MG63 (cell line): Measurements from ENCODE around the gene ACP4. TPM values are rescaled to one million over a fixed set of nuclear protein-coding genes. Genes with fewer than 3 reads are reported as not detected.
"Not testable (repeated sequence)": the region's sequence is repeated elsewhere in the genome, so short reads cannot be mapped to it uniquely, and the experiment has no call there.

Source experiments
- DNase-seq: peaks from one replicate; pipeline ENCODE4 v3.0.0-alpha.2; 2020
- H3K27me3 ChIP-seq: fragments of 250-450 bp; sonication (Bioruptor Pico); 2 replicates; pipeline ENCODE4 v1.5.1; 2020; ENCODE audit warnings: mild to moderate bottlenecking, moderate library complexity
- H3K36me3 ChIP-seq: fragments of 250-450 bp; sonication (Bioruptor Pico); 2 replicates; pipeline ENCODE4 v1.5.1; 2020; ENCODE audit warnings: mild to moderate bottlenecking, moderate library complexity
- H3K4me3 ChIP-seq: fragments of 250-450 bp; sonication (Bioruptor Pico); 2 replicates; pipeline ENCODE4 v1.5.1; 2020; ENCODE audit warnings: mild to moderate bottlenecking, moderate library complexity
- H3K9me3 ChIP-seq: fragments of 250-450 bp; sonication (Bioruptor Pico); 2 replicates; pipeline ENCODE4 v1.5.1; 2020; ENCODE audit warnings: mild to moderate bottlenecking, moderate library complexity
- total RNA-seq: library from RNA; depleted of rRNA; stranded (reverse); fragments of >200 nt; shearing (Covaris generic); gene quantifications from 2 replicates; pipeline ENCODE4 v1.2.3, GENCODE V29; 2014; ENCODE audit warnings: low replicate concordance; rRNA removed

Gene ACP4, protein sequence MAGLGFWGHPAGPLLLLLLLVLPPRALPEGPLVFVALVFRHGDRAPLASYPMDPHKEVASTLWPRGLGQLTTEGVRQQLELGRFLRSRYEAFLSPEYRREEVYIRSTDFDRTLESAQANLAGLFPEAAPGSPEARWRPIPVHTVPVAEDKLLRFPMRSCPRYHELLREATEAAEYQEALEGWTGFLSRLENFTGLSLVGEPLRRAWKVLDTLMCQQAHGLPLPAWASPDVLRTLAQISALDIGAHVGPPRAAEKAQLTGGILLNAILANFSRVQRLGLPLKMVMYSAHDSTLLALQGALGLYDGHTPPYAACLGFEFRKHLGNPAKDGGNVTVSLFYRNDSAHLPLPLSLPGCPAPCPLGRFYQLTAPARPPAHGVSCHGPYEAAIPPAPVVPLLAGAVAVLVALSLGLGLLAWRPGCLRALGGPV
- not detected in 2 replicates for total RNA-seq

DNA sequence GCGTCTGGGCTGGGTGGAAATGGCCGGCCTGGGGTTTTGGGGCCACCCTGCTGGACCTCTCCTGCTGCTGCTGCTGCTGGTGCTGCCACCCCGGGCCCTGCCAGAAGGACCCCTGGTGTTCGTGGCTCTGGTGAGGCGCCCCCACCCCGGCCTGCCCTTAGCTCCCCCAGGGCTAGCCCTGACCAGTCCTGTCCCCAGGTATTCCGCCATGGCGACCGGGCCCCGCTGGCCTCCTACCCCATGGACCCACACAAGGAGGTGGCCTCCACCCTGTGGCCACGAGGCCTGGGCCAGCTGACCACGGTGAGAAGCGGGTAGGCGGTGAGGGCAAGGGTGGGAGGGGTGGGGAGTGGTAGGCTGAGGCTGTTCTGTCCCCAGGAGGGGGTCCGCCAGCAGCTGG lies at the start of gene ACP4:
ACP4 (plus strand) TSS at position 20 of the 400 bp plus-strand sequence; CDS start at position 20, 0 bp downstream.
- no peak for DNase-seq
- Histone ChIP-seq H3K27me3 (no peaks in the 10 kb centered on the region), H3K36me3 (peaks cover 2% of the 10 kb centered on the region; the same call in 1 of the 2 replicates), H3K9me3 (no peaks in the 10 kb centered on the region), H3K4me3 (no peak within 1 kb of the TSS)

DNA sequence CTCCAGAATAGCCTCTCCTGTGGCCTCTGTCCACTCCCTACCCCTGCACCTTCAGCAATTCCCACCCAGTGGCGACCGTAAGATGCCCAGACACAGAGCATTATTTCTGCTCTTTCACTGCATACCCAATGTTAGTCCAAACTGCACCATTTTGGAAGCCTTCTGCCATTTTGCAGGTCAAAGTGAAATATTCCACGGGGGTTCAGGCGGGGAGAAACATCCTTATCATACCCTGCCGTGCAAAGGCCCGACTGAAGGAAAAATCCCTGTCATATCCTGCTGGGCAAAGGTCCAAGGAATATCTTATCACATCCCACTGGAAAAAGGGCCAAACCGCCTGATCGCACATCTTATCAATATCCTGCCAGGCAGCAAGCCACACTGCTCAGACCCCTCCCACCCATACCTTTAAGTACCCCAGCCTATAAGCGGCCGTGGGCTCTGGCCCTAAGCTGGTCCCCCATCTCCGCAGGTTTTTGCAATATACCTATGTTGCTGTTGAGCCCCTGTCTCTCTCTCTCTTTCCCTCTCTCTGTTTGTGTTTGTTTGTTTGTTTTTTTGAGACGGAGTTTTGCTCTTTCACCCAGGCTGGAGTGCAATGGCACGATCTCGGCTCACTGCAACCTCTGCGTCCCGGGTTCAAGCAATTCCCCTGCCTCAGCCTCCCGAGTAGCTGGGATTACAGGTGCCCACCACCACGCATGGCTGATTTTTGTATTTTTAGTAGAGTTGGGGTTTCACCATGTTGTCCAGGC lies 48.9 kb upstream of the ACP4 start:
- H3K9me3 ChIP-seq = no peaks in the 10 kb centered on the region
- peaks cover 56% of the 10 kb centered on the region for H3K27me3 ChIP-seq
- DNase-seq = no peak
- H3K36me3 ChIP-seq = no peaks in the 10 kb centered on the region
- H3K4me3 ChIP-seq = no peak overlapping the region

DNA sequence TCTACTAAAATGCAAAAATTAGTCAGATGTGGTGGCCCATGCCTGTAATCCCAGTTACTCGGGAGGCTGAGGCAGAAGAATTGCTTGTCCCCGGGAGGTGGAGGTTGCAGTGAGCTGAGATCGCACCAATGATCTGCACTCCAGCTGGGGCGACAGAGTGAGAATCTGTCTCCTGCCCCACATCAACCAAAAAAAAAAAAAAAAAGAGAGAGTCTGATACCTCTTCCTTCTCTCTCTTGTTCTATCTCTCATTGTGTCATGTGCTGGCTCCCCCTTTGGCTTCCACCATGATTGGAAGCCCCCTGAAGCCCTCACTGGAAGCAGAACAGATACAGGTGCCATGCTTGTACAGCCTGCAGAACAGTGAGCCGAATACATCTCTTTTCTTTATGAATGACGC lies 46.7 kb upstream of the ACP4 start:
- Histone ChIP-seq H3K36me3 (no peaks in the 10 kb centered on the region), H3K9me3 (no peaks in the 10 kb centered on the region), H3K27me3 (peaks cover 40% of the 10 kb centered on the region), H3K4me3 (no peak overlapping the region)
- DNase-seq = no peak

DNA sequence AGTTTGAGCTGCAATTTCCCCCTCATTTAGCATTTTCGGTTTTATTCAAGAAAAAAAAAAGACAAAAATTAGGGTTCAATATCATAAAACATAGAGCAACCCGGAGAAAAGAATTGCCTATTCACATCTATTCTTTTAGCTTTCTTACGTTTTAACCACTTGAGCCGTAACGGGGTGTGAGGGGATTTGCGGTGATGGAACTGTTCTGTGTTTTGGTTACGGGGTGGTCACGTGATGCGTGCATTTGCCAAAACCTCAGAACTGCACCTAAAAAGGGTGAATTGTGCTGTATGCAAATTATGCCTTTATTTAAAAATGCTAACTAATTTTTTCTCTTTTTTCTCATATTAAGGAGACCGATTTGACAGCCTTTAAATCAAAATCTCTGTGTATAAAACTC lies 45.0 kb upstream of the ACP4 start:
- Histone ChIP-seq H3K9me3 (no peaks in the 10 kb centered on the region), H3K36me3 (no peaks in the 10 kb centered on the region), H3K4me3 (no peak overlapping the region), H3K27me3 (peaks cover 23% of the 10 kb centered on the region)
- DNase-seq = no peak

DNA sequence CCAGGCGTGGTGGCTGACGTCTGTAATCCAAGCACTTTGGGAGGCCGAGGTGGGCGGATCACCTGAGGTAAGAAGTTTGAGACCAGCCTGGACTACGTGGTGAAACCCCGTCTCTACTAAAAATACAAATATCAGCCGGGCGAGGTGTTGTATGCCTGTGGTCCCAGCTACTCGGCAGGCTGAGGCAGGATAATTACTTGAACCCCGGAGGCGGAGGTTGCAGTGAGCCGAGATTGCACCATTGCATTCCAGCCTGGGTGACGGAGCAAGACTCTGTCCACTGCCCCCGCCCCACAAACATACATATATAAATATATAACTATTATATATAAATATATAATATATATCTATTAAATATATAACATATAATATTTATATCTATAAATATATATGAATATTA lies 43.1 kb upstream of the ACP4 start:
- DNase-seq, H3K4me3 ChIP-seq, H3K9me3 ChIP-seq, H3K36me3 ChIP-seq: not testable (repeated sequence)
- H3K27me3 ChIP-seq = peaks cover 22% of the 10 kb centered on the region

DNA sequence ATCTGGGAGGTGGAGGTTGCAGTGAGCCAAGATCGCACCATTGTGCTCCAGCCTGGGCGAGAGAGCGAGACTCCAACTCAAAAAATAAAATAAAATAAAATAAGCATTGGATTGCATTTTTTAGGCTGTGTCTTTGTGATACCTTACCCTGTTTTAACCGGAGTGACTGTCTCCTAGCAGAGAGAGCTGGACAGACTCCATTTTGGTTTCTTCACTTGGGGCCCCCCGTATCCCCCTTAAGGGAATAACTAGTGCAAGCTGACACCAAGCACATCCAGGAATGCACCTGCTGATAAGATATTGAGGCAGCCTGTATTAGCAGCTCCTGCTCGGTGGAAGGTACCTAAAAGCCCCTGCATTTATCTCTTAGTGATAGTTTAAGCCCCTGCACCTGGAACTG lies 40.7 kb upstream of the ACP4 start:
- Histone ChIP-seq H3K4me3 (no peak overlapping the region), H3K27me3 (peaks cover 22% of the 10 kb centered on the region), H3K36me3 (no peaks in the 10 kb centered on the region), H3K9me3 (no peaks in the 10 kb centered on the region)
- DNase-seq = no peak

DNA sequence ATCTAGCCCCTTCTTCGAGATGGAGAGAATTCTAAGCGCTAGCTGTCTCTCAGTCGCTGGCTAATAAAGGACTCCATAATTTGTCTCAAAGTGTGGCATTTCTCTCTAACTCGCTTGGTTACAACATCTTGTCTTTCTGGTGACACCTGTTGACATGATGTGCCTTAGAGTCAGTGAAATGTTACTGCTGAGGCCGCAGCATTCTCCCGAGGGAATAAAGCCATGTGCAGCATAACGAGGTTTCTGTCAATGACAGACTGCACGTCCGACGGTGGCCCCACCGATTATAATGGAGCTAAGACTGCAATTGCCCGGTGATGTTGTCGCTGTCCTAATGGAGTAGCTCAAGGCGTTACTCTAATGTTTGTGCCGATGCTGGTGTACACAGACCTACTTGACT lies 40.2 kb upstream of the ACP4 start:
- Histone ChIP-seq H3K4me3 (no peak overlapping the region), H3K36me3 (no peaks in the 10 kb centered on the region), H3K9me3 (no peaks in the 10 kb centered on the region), H3K27me3 (peaks cover 20% of the 10 kb centered on the region)
- no peak for DNase-seq

DNA sequence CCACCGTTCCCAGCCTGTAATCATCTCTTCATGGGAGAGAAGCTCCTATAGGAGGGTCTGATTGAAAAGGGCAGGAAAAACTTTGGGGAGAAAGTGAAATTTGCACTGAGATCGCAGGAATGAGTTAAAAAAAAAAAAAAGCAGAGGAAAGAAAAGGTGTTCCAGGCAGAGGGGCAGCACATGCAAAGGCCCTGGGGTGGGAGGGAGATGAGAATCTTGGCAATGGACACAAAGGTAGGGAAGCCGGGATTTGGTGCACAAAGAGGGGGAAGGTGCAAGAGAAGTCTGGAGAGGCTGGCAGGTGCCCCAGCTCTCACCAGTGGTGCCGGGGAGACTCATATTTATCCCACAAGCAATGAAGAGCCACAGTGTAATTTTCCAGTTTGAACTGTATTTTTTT lies 36.3 kb upstream of the ACP4 start:
- peaks cover 17% of the 10 kb centered on the region for H3K27me3 ChIP-seq
- H3K4me3 ChIP-seq = no peak overlapping the region
- no peaks in the 10 kb centered on the region for H3K9me3 ChIP-seq
- H3K36me3 ChIP-seq = no peaks in the 10 kb centered on the region
- DNase-seq = no peak

DNA sequence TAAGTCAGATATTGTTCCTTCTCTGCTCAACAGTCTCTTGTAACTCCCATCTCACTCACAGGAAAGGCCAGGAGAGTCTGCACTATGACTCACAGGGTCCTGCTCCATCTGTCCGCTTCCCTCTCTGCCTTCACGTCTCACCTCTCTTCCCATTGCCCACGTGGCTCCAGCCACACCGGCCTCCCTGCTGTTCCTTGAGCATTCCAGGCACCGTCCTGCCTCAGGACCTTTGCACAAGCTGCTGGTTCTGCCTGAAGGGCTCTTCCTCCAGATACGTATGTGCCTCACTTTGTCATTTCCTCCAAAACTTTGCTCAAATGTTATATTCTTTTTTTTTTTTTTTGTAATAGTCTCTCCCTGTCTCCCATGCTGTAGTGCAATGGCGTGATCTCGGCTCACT lies 34.0 kb upstream of the ACP4 start:
- not testable (repeated sequence) for DNase-seq, H3K36me3 ChIP-seq, H3K4me3 ChIP-seq, H3K9me3 ChIP-seq
- H3K27me3 ChIP-seq = peaks cover 17% of the 10 kb centered on the region

DNA sequence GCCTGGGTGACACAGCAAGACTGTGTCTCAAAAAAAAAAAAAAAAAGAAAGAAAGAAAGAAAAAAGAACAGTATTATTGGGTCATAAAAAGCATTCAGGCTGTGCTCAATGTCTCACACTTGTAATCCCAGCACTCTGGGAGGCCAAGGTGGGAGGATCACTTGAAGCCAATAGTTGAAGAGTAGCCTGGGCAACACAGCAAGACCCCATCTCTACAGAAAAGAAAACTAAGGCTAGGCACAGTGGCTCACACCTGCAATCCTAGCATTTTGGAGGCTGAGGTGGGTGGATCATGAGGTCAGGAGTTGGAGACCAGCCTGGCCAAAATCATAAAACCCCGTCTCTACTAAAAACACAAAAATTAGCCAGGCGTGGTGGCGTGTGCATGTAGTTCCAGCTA lies 32.6 kb upstream of the ACP4 start:
- not testable (repeated sequence) for H3K36me3 ChIP-seq, H3K4me3 ChIP-seq, DNase-seq, H3K9me3 ChIP-seq
- peaks cover 20% of the 10 kb centered on the region for H3K27me3 ChIP-seq

DNA sequence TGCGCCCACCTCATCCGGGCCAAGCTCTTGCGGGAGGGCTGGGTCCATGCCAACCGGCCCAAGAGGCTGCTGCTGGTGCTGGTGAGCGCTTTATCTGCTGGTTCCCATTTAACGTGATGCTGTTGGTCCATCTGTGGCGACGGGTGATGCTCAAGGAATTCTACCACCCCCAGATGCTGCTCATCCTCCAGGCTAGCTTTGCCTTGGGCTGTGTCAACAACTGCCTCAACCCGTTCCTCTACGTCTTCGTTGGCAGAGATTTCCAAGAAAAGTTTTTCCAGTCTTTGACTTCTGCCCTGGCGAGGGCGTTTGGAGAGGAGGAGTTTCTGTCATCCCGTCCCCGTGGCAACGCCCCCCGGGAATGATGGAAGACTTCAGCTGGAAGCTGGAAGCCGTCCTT lies 31.1 kb upstream of the ACP4 start:
- H3K27me3 ChIP-seq = peaks cover 19% of the 10 kb centered on the region
- DNase-seq, H3K9me3 ChIP-seq, H3K36me3 ChIP-seq, H3K4me3 ChIP-seq: not testable (repeated sequence)

DNA sequence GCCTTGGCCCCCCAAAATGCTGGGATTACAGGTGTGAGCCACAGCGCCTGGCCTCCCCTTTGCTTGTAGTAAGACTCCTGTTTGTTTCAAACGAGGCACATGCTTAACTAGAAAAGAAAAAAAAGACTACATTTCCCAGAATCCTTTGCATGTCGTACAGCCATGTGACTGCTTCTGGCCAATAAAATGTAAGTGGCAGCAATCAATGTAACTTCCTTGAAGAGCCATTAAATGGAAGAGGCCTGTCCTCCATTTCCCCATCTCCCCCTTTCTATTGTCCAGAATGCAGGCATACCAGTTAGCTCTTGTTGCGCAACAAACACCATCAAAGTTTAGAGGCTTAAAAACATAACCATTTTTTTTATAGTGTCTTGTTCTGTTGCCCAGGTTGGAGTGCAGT lies 30.3 kb upstream of the ACP4 start:
- Histone ChIP-seq H3K9me3 (no peaks in the 10 kb centered on the region), H3K27me3 (peaks cover 14% of the 10 kb centered on the region)
- DNase-seq = no peak

DNA sequence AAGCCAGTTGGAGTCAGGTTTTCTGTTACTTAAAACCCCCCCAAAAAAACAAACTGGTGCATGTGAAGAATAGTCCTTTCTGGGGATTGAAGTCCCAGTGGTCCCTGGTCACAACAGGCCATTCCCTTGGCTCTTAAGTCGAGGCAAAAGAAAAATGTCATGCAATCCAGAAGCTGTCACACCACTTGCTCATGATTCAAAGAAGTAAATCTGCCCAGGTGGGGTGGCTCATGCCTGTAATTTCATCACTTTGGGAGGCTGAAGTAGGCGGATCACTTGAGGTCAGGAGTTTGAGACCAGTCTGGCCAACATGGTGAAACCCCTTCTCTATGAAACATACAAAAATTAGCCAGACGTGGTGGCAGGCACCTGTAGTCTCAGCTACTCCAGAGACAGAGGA lies 28.7 kb upstream of the ACP4 start:
- not testable (repeated sequence) for DNase-seq, H3K9me3 ChIP-seq

More for the DNA sequence above, 30.3 kb upstream of the ACP4 start:
- no peak overlapping the region for H3K4me3 ChIP-seq
- H3K36me3 ChIP-seq = no peaks in the 10 kb centered on the region

DNA sequence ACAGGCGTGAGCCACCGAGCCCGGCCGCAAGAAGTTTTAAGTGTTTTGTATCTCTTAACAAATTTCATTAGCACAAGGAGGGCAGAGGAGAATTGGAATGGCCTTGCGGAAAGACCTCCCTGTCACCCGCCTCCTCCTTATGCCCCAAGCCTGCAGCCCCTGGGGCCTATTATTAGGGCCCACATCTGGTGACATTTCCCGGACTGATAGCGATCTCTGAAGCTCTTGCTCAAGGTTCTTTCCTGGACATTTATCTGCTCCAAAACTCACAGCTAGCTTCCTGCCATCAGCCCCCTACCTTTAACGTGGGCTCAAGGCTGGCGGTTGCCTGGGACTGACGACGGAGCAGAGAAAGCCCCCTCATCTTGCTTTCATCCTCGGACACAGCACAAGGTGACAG lies 26.7 kb upstream of the ACP4 start:
- H3K4me3 ChIP-seq, H3K9me3 ChIP-seq, H3K36me3 ChIP-seq, H3K27me3 ChIP-seq, DNase-seq: not testable (repeated sequence)

More for the DNA sequence above, 28.7 kb upstream of the ACP4 start:
- not testable (repeated sequence) for H3K4me3 ChIP-seq, H3K27me3 ChIP-seq, H3K36me3 ChIP-seq

DNA sequence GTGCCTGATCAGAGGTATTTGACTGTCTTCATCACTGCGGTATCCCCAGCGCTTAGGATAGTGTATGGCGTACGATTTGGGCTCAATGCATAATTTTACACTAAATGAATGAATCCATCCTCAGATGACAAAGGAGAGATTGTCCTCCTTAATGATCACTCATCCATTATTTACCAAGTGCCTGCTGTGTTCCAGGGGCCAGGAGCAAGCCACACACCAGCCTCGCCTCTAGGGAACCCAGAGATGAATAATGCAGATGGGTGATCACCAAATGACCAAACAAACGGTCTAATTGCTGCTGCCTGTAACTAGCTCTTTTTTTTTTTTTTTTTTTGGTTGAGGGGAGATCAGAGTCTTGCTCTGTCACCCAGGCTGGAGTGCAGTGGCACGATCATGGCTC lies 25.8 kb upstream of the ACP4 start:
- no peaks in the 10 kb centered on the region for H3K9me3 ChIP-seq
- H3K36me3 ChIP-seq = no peaks in the 10 kb centered on the region
- no peak for DNase-seq
- no peak overlapping the region for H3K4me3 ChIP-seq
- H3K27me3 ChIP-seq = peaks cover 7% of the 10 kb centered on the region; the same call in 1 of the 2 replicates

DNA sequence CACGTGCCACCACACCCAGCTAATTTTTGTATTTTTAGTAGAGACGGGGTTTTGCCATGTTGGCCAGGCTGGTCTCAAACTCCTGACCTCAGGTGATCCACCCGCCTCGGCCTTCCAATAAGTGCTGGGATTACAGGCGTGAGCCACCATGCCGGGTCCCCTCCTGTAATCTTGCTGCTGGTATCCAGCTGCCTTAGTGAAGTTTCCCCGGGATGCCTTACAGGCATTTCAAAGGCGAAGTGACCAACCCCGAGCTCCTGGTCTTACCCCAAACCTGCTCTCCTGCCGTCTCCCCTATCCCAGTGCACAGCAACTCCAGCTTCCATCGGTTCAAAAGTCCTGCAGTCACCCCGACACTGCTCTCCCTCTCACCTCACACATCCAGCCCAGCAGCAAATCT lies 23.5 kb upstream of the ACP4 start:
- not testable (repeated sequence) for H3K4me3 ChIP-seq

DNA sequence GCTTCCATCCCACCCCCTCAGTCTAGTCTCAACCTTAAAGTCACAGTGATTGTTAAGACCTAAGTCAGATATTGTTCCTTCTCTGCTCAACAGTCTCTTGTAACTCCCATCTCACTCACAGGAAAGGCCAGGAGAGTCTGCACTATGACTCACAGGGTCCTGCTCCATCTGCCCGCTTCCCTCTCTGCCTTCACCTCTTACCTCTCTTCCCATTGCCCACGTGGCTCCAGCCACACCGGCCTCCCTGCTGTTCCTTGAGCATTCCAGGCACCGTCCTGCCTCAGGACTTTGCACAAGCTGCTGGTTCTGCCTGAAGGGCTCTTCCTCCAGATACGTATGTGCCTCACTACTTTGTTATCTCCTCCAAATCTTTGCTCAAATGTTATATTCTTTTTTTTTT lies 23.0 kb upstream of the ACP4 start:
- H3K4me3 ChIP-seq, H3K36me3 ChIP-seq, DNase-seq, H3K9me3 ChIP-seq, H3K27me3 ChIP-seq: not testable (repeated sequence)

More for the DNA sequence above, 23.5 kb upstream of the ACP4 start:
- H3K9me3 ChIP-seq, DNase-seq, H3K36me3 ChIP-seq, H3K27me3 ChIP-seq: not testable (repeated sequence)

DNA sequence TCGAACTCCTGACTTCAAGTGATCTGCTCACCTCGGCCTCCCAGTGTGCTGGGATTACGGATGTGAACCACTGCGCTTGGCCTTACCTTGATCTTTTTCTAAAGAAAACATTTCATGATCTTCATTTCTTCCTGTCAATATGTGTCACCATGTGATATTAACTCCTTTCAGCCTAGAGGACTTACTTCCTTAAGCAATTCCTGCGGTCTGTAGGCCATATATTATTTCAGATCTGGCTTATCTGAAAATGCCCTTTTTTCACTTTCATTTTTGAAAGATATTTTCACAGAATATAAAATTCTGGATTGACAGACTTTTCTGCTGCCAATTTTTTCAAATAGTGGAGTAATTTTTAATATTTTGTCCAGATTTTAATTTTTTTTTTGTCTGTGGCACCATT lies 21.9 kb upstream of the ACP4 start:
- 0 out of 2 replicates have a peak, but pooled peaks cover 4% of the 10 kb centered on the region for H3K27me3 ChIP-seq
- H3K9me3 ChIP-seq = 0 out of 2 replicates have a peak, but pooled peaks cover 2% of the 10 kb centered on the region
- H3K36me3 ChIP-seq = no peaks in the 10 kb centered on the region
- no peak overlapping the region for H3K4me3 ChIP-seq
- no peak for DNase-seq
